T-cell (primary cell): Measurements from ENCODE around the gene GTF3C6. TPM values are rescaled to one million over a fixed set of nuclear protein-coding genes. Genes with fewer than 3 reads are reported as not detected.
"Not testable (repeated sequence)": the region's sequence is repeated elsewhere in the genome, so short reads cannot be mapped to it uniquely, and the experiment has no call there.

ENCODE experiments used
- ATAC-seq, 4 experiments: fragments of 200-7000 bp in 3 of 4; fragments of 150-1000 bp in 1 of 4; cut with Tn5 transposase; replicated peaks in 1 of 4; 1 replicate in 3 of 4; 2 replicates in 1 of 4; pipeline ENCODE4 v1.10.0; 2021; ENCODE audit warnings: moderate library complexity in 3 of 4, mild to moderate bottlenecking in 2 of 4, moderate number of reproducible peaks in 1 of 4
- CTCF ChIA-PET, 2 donors: fragments of 300-600 bp; sonication (Branson Sonifier 250); formaldehyde crosslinking; loops; one replicate each; lab custom pipeline; 2022; ENCODE audit warnings: antibody characterized with exemption in 2 of 2; lab: Charles Lee
- POLR2A ChIA-PET, 2 donors: fragments of 300-600 bp; sonication (Branson Sonifier 250); formaldehyde crosslinking; loops; one replicate each; lab custom pipeline; 2022; ENCODE audit warnings: antibody characterized with exemption in 2 of 2; lab: Charles Lee
- DNase-seq, 35 experiments: peaks; one replicate each; pipeline versions ENCODE4 v3.0.0 to v3.0.0-alpha.2; 2013 to 2023
- H3K27ac ChIP-seq: one replicate; pipeline ENCODE4 v1.5.1; 2013; ENCODE audit warnings: low read length
- H3K27me3 ChIP-seq, 2 experiments: replicated peaks in 1 of 2; 1 replicate in 1 of 2; 2 replicates in 1 of 2; pipeline versions ENCODE4 v1.6.1 to v1.7.0; 2013; ENCODE audit warnings: low read length in 1 of 2, mixed read lengths in 1 of 2; ENCODE audit not compliant: control insufficient read depth in 2 of 2, insufficient read depth in 2 of 2; ENCODE audit errors: extremely low read depth in 1 of 2
- H3K36me3 ChIP-seq, 2 donors: 1 replicate in 1 of 2; 2 replicates in 1 of 2; pipeline versions ENCODE4 v1.6.1 to v1.7.0; 2013; ENCODE audit warnings: low read length in 1 of 2; ENCODE audit not compliant: control insufficient read depth in 2 of 2, insufficient read depth in 1 of 2; ENCODE audit errors: extremely low read depth in 1 of 2
- H3K4me1 ChIP-seq, 2 experiments: 1 replicate in 1 of 2; 2 replicates in 1 of 2; pipeline versions ENCODE4 v1.6.1 to v1.7.0; 2013; ENCODE audit warnings: low read length in 2 of 2, mixed read lengths in 1 of 2; ENCODE audit not compliant: insufficient read depth in 2 of 2, control insufficient read depth in 1 of 2; ENCODE audit errors: extremely low read depth in 1 of 2
- H3K4me3 ChIP-seq, 2 donors: 1 replicate in 1 of 2; 2 replicates in 1 of 2; pipeline versions ENCODE4 v1.5.1 to v1.7.0; 2013; ENCODE audit warnings: mild to moderate bottlenecking in 2 of 2, low read length in 1 of 2, moderate library complexity in 1 of 2; ENCODE audit not compliant: control insufficient read depth in 1 of 2; ENCODE audit errors: extremely low read depth in 1 of 2
- H3K9me3 ChIP-seq: 2 replicates; pipeline ENCODE4 v1.7.0; 2013
- H3K27ac Mint-ChIP-seq, 2 donors: one replicate each; pipeline ENCODE4 v1.8.0; 2020 to 2021; ENCODE audit warnings: mild to moderate bottlenecking in 2 of 2, mixed read lengths in 2 of 2
- H3K27me3 Mint-ChIP-seq, 2 donors: one replicate each; pipeline ENCODE4 v1.8.0; 2021 to 2022; ENCODE audit warnings: mixed read lengths in 2 of 2
- H3K36me3 Mint-ChIP-seq: one replicate; pipeline ENCODE4 v1.8.0; 2021; ENCODE audit warnings: mixed read lengths
- H3K4me1 Mint-ChIP-seq, 3 donors: one replicate each; pipeline ENCODE4 v1.8.0; 2020 to 2022; ENCODE audit warnings: mixed read lengths in 3 of 3, mild to moderate bottlenecking in 1 of 3
- H3K4me3 Mint-ChIP-seq, 3 donors: one replicate each; pipeline ENCODE4 v1.8.0; 2020 to 2022; ENCODE audit warnings: mild to moderate bottlenecking in 3 of 3, mixed read lengths in 3 of 3, moderate library complexity in 3 of 3
- H3K9me3 Mint-ChIP-seq, 3 donors: one replicate each; pipeline ENCODE4 v1.8.0; 2020 to 2022; ENCODE audit warnings: mixed read lengths in 3 of 3
- WGBS: methylation state at CpG from one replicate; pipeline ENCODE4 v1.1.5; 2013; ENCODE audit warnings: missing lambda C conversion rate; ENCODE audit not compliant: insufficient coverage; 5-methylcytosine and 5-hydroxymethylcytosine counted together
- total RNA-seq, 35 experiments: library from RNA in 6 of 35; stranded (reverse) in 6 of 35; fragments of 120-200 nt in 1 of 35; gene quantifications; one replicate each; pipeline versions ENCODE4 v1.2.1 to v1.2.4 and lab custom pipeline; 2013 to 2026

Gene GTF3C6
- total RNA-seq, 5 donors from 2014 or later (not counting 1 experiment from before 2014, with no cell fraction given): 21.4 to 33.9 (median 30.3) TPM

DNA sequence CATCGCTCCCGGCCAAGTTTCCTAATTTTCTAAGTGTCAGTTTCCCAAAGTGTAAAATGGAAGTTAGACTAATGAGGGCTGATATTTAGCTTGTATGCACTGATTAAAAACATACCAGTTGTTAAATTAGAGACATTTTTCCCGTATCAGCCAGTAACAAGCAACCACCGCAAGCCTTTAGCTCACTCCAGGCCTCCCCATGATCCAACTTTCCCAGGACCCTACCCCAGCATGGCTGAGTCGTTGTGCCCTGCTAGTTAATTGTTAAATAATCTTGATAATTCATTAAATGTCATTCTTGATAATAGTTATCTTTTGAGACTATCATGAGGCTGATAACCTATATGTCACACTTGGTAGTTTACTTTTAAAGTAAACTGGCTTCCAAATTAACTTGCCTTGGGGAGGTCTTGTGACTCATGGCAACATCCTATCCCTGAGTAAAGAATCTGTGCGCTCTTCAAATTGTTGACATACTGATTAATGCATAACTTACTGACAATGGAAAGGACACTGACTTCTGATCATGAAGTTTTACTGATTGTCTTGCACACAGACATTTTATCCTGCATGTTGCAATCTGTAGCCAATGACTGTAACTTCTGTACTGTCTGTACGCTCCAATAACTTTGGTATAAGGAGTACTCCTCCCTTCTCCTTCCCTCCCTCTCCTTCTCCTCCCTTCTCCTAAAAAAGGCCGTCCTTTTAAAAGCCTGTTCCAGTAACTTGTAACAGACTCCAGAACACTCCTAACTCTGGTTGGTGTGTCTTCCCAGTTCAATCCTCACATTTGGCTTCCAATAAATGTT is 6.3 kb upstream of the GTF3C6 start:
- Mint-ChIP-seq H3K36me3 (no peaks in the 10 kb centered on the region), H3K27ac (no peak overlapping the region), H3K4me1 (peaks cover 3 to 8% (median 5%) of the 10 kb centered on the region in 3 donors), H3K27me3 (no peaks in the 10 kb centered on the region), H3K9me3 (no peaks in the 10 kb centered on the region), H3K4me3 (no peak overlapping the region)
- Histone ChIP-seq H3K36me3 (no peaks in the 10 kb centered on the region), H3K27ac (no peak overlapping the region), H3K27me3 (no peaks in the 10 kb centered on the region), H3K9me3 (no peaks in the 10 kb centered on the region), H3K4me1 (no peaks in the 10 kb centered on the region), H3K4me3 (no peak overlapping the region)
- DNase-seq: no peak
- 95% methylated on average over 3 of the region's 8 CpGs for WGBS
- POLR2A ChIA-PET: interaction anchor here (0.7 kb wide), 3 partner anchors 18 to 946 kb away, joined by 5 to 6 read pairs (median 6); no protein-coding TSS in a partner anchor
- ATAC-seq: no peak
- CTCF ChIA-PET: interaction anchor here (0.7 to 1.5 kb wide), 5 partner anchors 31 to 510 kb away, joined by 3 to 8 read pairs (median 3); no protein-coding TSS in a partner anchor

GRCh38 chr6:110953633-110954303 is 4.7 kb upstream of the GTF3C6 start:
- Histone ChIP-seq H3K9me3 (no peaks in the 10 kb centered on the region), H3K4me1 (peaks cover 5 to 9% of the 10 kb centered on the region in 2 experiments), H3K36me3 (no peaks in the 10 kb centered on the region), H3K4me3 (no peak overlapping the region), H3K27me3 (no peaks in the 10 kb centered on the region), H3K27ac (no peak overlapping the region)
- Mint-ChIP-seq H3K27me3 (no peaks in the 10 kb centered on the region), H3K36me3 (no peaks in the 10 kb centered on the region), H3K4me3 (no peak overlapping the region), H3K27ac (no peak overlapping the region), H3K4me1 (peaks cover 9 to 16% (median 15%) of the 10 kb centered on the region in 3 donors), H3K9me3 (no peaks in the 10 kb centered on the region)
- DNase-seq (no peak), ATAC-seq (no peak)
- no CpG with 5 or more reads among the region's 6 CpGs for WGBS
- CTCF ChIA-PET: interaction anchor here (0.6 to 1.5 kb wide), 8 partner anchors 29 to 1209 kb away, joined by 3 to 6 read pairs (median 4); partner anchors contain the start of gene CDK19 (in 1 of the 2)
- POLR2A ChIA-PET: no interaction called here

GRCh38 chr6:110960014-110960390 is 1.5 kb downstream of the GTF3C6 start:
- no peak for DNase-seq

DNA sequence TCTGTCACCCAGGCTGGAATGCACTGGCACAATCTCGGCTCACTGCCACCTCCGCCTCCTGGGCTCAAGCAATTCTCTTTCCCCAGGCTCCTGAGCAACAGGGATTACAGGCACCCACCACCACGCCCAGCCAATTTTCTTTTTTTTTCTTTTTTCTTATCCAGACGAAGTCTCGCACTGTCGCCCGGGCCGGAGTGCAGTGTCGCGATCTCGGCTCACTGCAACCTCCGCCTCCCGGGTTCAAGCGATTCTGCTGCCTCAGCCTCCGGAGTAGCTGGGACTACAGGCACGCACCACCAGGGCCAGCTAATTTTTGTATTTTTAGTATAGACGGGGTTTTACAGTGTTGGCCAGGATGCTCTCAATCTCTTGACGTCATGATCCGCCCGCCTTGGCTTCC is 4.1 kb downstream of the GTF3C6 start:
- H3K27me3 Mint-ChIP-seq, H3K9me3 Mint-ChIP-seq, H3K4me3 ChIP-seq, ATAC-seq, H3K27ac Mint-ChIP-seq, H3K27me3 ChIP-seq, H3K27ac ChIP-seq, H3K9me3 ChIP-seq, DNase-seq, CTCF ChIA-PET, H3K4me3 Mint-ChIP-seq: not testable (repeated sequence)
- Histone ChIP-seq H3K4me1 (peaks cover 7 to 14% of the 10 kb centered on the region in 2 experiments), H3K36me3 (peaks cover 7 to 26% of the 10 kb centered on the region in 2 donors)
- 98% methylated on average over 15 of the region's 20 CpGs for WGBS
- POLR2A ChIA-PET: interaction anchor here in 1 of 2 donors (0.6 kb wide), 1 partner anchor 21 kb away, joined by 6 read pairs; no protein-coding TSS in a partner anchor
- peaks cover 32% of the 10 kb centered on the region for H3K36me3 Mint-ChIP-seq
- peaks cover 14 to 16% (median 15%) of the 10 kb centered on the region in 3 donors for H3K4me1 Mint-ChIP-seq

More at GRCh38 chr6:110960014-110960390, 1.5 kb downstream of the GTF3C6 start:
- peaks cover 7 to 16% of the 10 kb centered on the region in 2 experiments for H3K4me1 ChIP-seq
- Mint-ChIP-seq H3K4me3 (peak overlapping the region; percentile 43 to 90 (median 59)), H3K4me1 (peaks cover 14 to 22% (median 18%) of the 10 kb centered on the region in 3 donors), H3K36me3 (peaks cover 17% of the 10 kb centered on the region), H3K27ac (peak overlapping the region; percentile 57 to 69), H3K9me3 (no peaks in the 10 kb centered on the region), H3K27me3 (no peaks in the 10 kb centered on the region)
- ATAC-seq: no peak
- H3K27me3 ChIP-seq: no peaks in the 10 kb centered on the region
- POLR2A ChIA-PET: interaction anchor here (0.6 to 2.8 kb wide), 3 partner anchors 15 to 426 kb away, joined by 3 to 30 read pairs (median 3); partner anchors contain the start of gene RPF2 (in 1 of the 2)
- no peaks in the 10 kb centered on the region for H3K9me3 ChIP-seq
- peak overlapping the region; percentile 34 for H3K27ac ChIP-seq
- H3K4me3 ChIP-seq: no peak overlapping the region
- H3K36me3 ChIP-seq: peaks cover 7 to 11% of the 10 kb centered on the region in 2 donors
- CTCF ChIA-PET: interaction anchor here (0.6 to 1.4 kb wide), 7 partner anchors 10 to 1203 kb away, joined by 3 to 12 read pairs (median 4); no protein-coding TSS in a partner anchor

GRCh38 chr6:110965629-110966229 is 7.2 kb downstream of the GTF3C6 start:
- ChIA-PET POLR2A (interaction anchor here in 1 of 2 donors (0.6 kb wide), 1 partner anchor 802 kb away, joined by 4 read pairs; no protein-coding TSS in a partner anchor), CTCF (interaction anchor here in 1 of 2 donors (1.0 kb wide), 1 partner anchor 16 kb away, joined by 6 read pairs; no protein-coding TSS in a partner anchor)
- H3K27ac Mint-ChIP-seq: no peak overlapping the region
- Histone ChIP-seq H3K27me3 (no peaks in the 10 kb centered on the region), H3K9me3 (no peaks in the 10 kb centered on the region), H3K36me3 (peaks cover 7 to 29% of the 10 kb centered on the region in 2 donors), H3K4me3 (no peak overlapping the region), H3K27ac (no peak overlapping the region), H3K4me1 (no peaks in the 10 kb centered on the region)
- no peaks in the 10 kb centered on the region for H3K27me3 Mint-ChIP-seq
- WGBS: no CpG with 5 or more reads among the region's 3 CpGs
- ATAC-seq (no peak), DNase-seq (no peak)
- peaks cover 34% of the 10 kb centered on the region for H3K36me3 Mint-ChIP-seq
- H3K9me3 Mint-ChIP-seq: no peaks in the 10 kb centered on the region
- no peaks in the 10 kb centered on the region for H3K4me1 Mint-ChIP-seq
- H3K4me3 Mint-ChIP-seq: no peak overlapping the region

DNA sequence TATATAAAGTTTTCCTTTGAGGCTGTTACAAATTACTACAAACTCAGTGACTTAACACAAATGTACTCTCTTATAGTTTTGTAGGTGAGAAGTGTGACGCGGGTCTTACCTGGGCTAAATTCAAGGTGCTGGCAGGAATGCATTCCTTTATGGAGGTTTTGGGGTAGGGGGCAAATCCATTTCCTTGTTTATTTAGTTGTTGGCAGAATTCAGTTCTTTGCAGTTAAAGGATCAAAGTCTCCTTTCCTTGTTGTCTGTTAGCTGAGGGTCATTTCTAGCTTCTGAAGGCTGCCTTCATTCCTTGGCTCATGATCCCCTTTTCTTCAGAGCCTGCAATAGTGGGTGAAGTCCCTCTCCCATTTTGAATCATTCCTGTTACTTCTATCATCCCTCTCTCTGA is 10.2 kb downstream of the GTF3C6 start:
- POLR2A ChIA-PET, H3K27ac ChIP-seq, H3K4me3 ChIP-seq, H3K4me3 Mint-ChIP-seq, H3K4me1 Mint-ChIP-seq, H3K4me1 ChIP-seq, H3K9me3 ChIP-seq, H3K27me3 Mint-ChIP-seq, H3K27me3 ChIP-seq, ATAC-seq, H3K27ac Mint-ChIP-seq, H3K9me3 Mint-ChIP-seq, CTCF ChIA-PET, DNase-seq: not testable (repeated sequence)
- peaks cover 3 to 20% of the 10 kb centered on the region in 2 donors for H3K36me3 ChIP-seq
- no CpG with 5 or more reads among the region's 2 CpGs for WGBS
- peaks cover 20% of the 10 kb centered on the region for H3K36me3 Mint-ChIP-seq
